Stimulated activated CD4-positive, alpha-beta T cell treated with anti-CD3 and anti-CD28 coated beads, Interleukin-4, amount 100 ng/mL, for 4 hours (primary cell): ENCODE measurements around the gene EEF1AKMT1.
"Not testable (repeated sequence)": the region's sequence is repeated elsewhere in the genome, so short reads cannot be mapped to it uniquely, and the experiment has no call there.

Experiments used
- DNase-seq, 2 experiments: peaks; one replicate each; pipeline ENCODE4 v3.0.0-alpha.2; 2020

The EEF1AKMT1 gene

GRCh38 chr13:20775961-20776360 lies 2.2 kb upstream of the EEF1AKMT1 start:
- DNase-seq, result no peak

- no peak for DNase-seq
These were observed 985 bp upstream of the EEF1AKMT1 start for GRCh38 chr13:20774746-20775145.

- DNase-seq, result no peak
These were observed 1.2 kb downstream of the EEF1AKMT1 start for GRCh38 chr13:20772401-20773131.

- DNase-seq, result no peak
These were observed 3.9 kb downstream of the EEF1AKMT1 start for GRCh38 chr13:20769834-20770233.

GRCh38 chr13:20769091-20769490 lies 4.7 kb downstream of the EEF1AKMT1 start:
- no peak for DNase-seq

GRCh38 chr13:20767309-20767943 lies 6.3 kb downstream of the EEF1AKMT1 start:
- no peak for DNase-seq

- DNase-seq, result no peak
These were observed 12.9 kb downstream of the EEF1AKMT1 start for GRCh38 chr13:20760872-20761271.

GRCh38 chr13:20754009-20754408 lies 19.8 kb downstream of the EEF1AKMT1 start:
- no peak for DNase-seq

GRCh38 chr13:20749377-20749776 lies 24.4 kb downstream of the EEF1AKMT1 start:
- no peak for DNase-seq

- DNase-seq, result not testable (repeated sequence)
These were observed 29.8 kb downstream of the EEF1AKMT1 start for GRCh38 chr13:20743830-20744404.

GRCh38 chr13:20740021-20740420 lies 33.7 kb downstream of the EEF1AKMT1 start:
- DNase-seq, result no peak

GRCh38 chr13:20738616-20739015 lies 35.1 kb downstream of the EEF1AKMT1 start:
- DNase-seq, result no peak

- no peak for DNase-seq
These were observed 43.9 kb downstream of the EEF1AKMT1 start for GRCh38 chr13:20729633-20730585.

- no peak for DNase-seq
These were observed 45.0 kb downstream of the EEF1AKMT1 start for GRCh38 chr13:20728579-20729311.

- DNase-seq, result no peak
These were observed 45.9 kb downstream of the EEF1AKMT1 start for GRCh38 chr13:20727856-20728255.

GRCh38 chr13:20721454-20722357 lies 52.1 kb downstream of the EEF1AKMT1 start:
- DNase-seq, result no peak

GRCh38 chr13:20721058-20721453 lies 52.7 kb downstream of the EEF1AKMT1 start:
- no peak for DNase-seq

GRCh38 chr13:20720499-20720898 lies 53.3 kb downstream of the EEF1AKMT1 start:
- no peak for DNase-seq

GRCh38 chr13:20719783-20720182 lies 54.0 kb downstream of the EEF1AKMT1 start:
- no peak for DNase-seq

GRCh38 chr13:20718958-20719566 lies 54.7 kb downstream of the EEF1AKMT1 start:
- DNase-seq, result no peak
